AG04449 (cell line): Measurements from ENCODE around the gene UBE2Q1.

Experiments used
- CTCF ChIA-PET: fragments of 350-600 bp; formaldehyde crosslinking; extraction: SDS; loops from one replicate; lab custom pipeline; 2021; ENCODE audit warnings: antibody characterized with exemption; lab: Yijun Ruan, JAX
- POLR2A ChIA-PET: fragments of 400-600, 350-600 bp; formaldehyde crosslinking; extraction: SDS; loops from one replicate; lab custom pipeline; 2020; ENCODE audit warnings: antibody characterized with exemption, inconsistent platforms; lab: Yijun Ruan, JAX
- DNase-seq: peaks from one replicate; pipeline ENCODE4 v3.0.0-alpha.2; 2010; ENCODE audit warnings: low read depth, low spot score
- H3K4me3 ChIP-seq: 2 replicates; pipeline ENCODE4 v1.5.1; 2011; ENCODE audit warnings: low read depth, mild to moderate bottlenecking, control low read depth, low read length
- CTCF ChIP-seq: IDR thresholded peaks from one replicate; pipeline ENCODE4 v1.5.1; 2011; ENCODE audit warnings: mild to moderate bottlenecking, moderate library complexity, low read length, control low read depth, inconsistent platforms; ENCODE audit not compliant: insufficient read depth; ENCODE audit errors: missing control alignments

UBE2Q1 gene

GRCh38 chr1:154558720-154559465 lies 431 bp upstream of the UBE2Q1 start:
- peak overlapping the region; percentile 79 for H3K4me3 ChIP-seq
- ChIA-PET POLR2A (no interaction called here), CTCF (interaction anchor here (0.8 to 4.2 kb wide), 40 partner anchors 10 to 533 kb away, joined by 3 to 44 read pairs (median 6); partner anchors contain the start of genes ADAR, CHRNB2, KCNN3 and LENEP)
- DNase-seq: peak; percentile 94
- TF ChIP-seq CTCF: no peak

GRCh38 chr1:154557248-154557938 lies 1.1 kb downstream of the UBE2Q1 start:
- peak overlapping the region; percentile 79 for H3K4me3 ChIP-seq
- DNase-seq: no peak
- ChIA-PET POLR2A (interaction anchor here (0.6 kb wide), 1 partner anchor 387 kb away, joined by 3 read pairs; no protein-coding TSS in a partner anchor), CTCF (interaction anchor here (1.3 to 4.2 kb wide), 5 partner anchors 11 to 386 kb away, joined by 3 to 26 read pairs (median 5); no protein-coding TSS in a partner anchor)
- no peak for TF ChIP-seq CTCF

GRCh38 chr1:154556422-154556821 lies 2.0 kb downstream of the UBE2Q1 start:
- TF ChIP-seq CTCF: no peak
- ChIA-PET CTCF (interaction anchor here (1.1 to 4.2 kb wide), 8 partner anchors 10 to 528 kb away, joined by 3 to 26 read pairs (median 4); no protein-coding TSS in a partner anchor), POLR2A (no interaction called here)
- DNase-seq: no peak
- H3K4me3 ChIP-seq: peak overlapping the region; percentile 79

- no peak for TF ChIP-seq CTCF
- DNase-seq: no peak
- ChIA-PET CTCF (interaction anchor here (0.7 to 1.9 kb wide), 9 partner anchors 11 to 538 kb away, joined by 3 to 9 read pairs (median 4); no protein-coding TSS in a partner anchor), POLR2A (no interaction called here)
- no peak overlapping the region for H3K4me3 ChIP-seq
Observed at GRCh38 chr1:154553056-154554030, 5.1 kb downstream of the UBE2Q1 start.

GRCh38 chr1:154552036-154552435 lies 6.4 kb downstream of the UBE2Q1 start:
- H3K4me3 ChIP-seq: no peak overlapping the region
- POLR2A ChIA-PET: no interaction called here
- no peak for TF ChIP-seq CTCF
- CTCF ChIA-PET: interaction anchor here (0.8 to 1.5 kb wide), 3 partner anchors 15 to 217 kb away, joined by 4 to 5 read pairs (median 4); partner anchors contain the start of gene CHRNB2
- DNase-seq: no peak
